NOMO-1 (cell line): ENCODE data around the gene TAF1.
"Not testable (repeated sequence)": the region's sequence is repeated elsewhere in the genome, so short reads cannot be mapped to it uniquely, and the experiment has no call there.

ENCODE experiments used
- DNase-seq, 2 experiments: peaks; one replicate each; lab custom pipeline; 2025; ENCODE audit not compliant: unreplicated experiment in 2 of 2; lab: John Stamatoyannopoulos, UW

The TAF1 gene

GRCh38 chrX:71416260-71416659 lies 50.1 kb downstream of the TAF1 start:
- DNase-seq = not testable (repeated sequence)

- no peak for DNase-seq
Measured at GRCh38 chrX:71420686-71421085, 54.5 kb downstream of the TAF1 start.

GRCh38 chrX:71432733-71433132 lies 66.6 kb downstream of the TAF1 start:
- DNase-seq = no peak

- DNase-seq = no peak
Measured at GRCh38 chrX:71438750-71439149, 72.6 kb downstream of the TAF1 start.

- no peak for DNase-seq
Measured at GRCh38 chrX:71439420-71439819, 73.3 kb downstream of the TAF1 start.

- no peak for DNase-seq
Measured at GRCh38 chrX:71439896-71440295, 73.7 kb downstream of the TAF1 start.

- DNase-seq = no peak
Measured at GRCh38 chrX:71440401-71440800, 74.2 kb downstream of the TAF1 start.

GRCh38 chrX:71441809-71442208 lies 75.7 kb downstream of the TAF1 start:
- not testable (repeated sequence) for DNase-seq

- DNase-seq = no peak
Measured at GRCh38 chrX:71450433-71451106, 84.4 kb downstream of the TAF1 start.

GRCh38 chrX:71451518-71451917 lies 85.4 kb downstream of the TAF1 start:
- not testable (repeated sequence) for DNase-seq

- DNase-seq = no peak
Measured at GRCh38 chrX:71453056-71453455, 86.9 kb downstream of the TAF1 start.

GRCh38 chrX:71454222-71454621 lies 88.1 kb downstream of the TAF1 start:
- DNase-seq = no peak

GRCh38 chrX:71458866-71459265 lies 92.7 kb downstream of the TAF1 start:
- DNase-seq = no peak

- no peak for DNase-seq
Measured at GRCh38 chrX:71464968-71465367, 98.8 kb downstream of the TAF1 start.

- no peak for DNase-seq
Measured at GRCh38 chrX:71466979-71467523, 100.9 kb downstream of the TAF1 start.

GRCh38 chrX:71475785-71476540 lies 109.8 kb downstream of the TAF1 start:
- peak; percentile 29 to 39 for DNase-seq

- peak in 1 of 2 experiments; percentile 8 for DNase-seq
Measured at GRCh38 chrX:71482228-71482958, 116.2 kb downstream of the TAF1 start.

GRCh38 chrX:71487814-71488213 lies 121.7 kb downstream of the TAF1 start:
- DNase-seq = no peak

- no peak for DNase-seq
Measured at GRCh38 chrX:71489540-71489939, 123.4 kb downstream of the TAF1 start.

GRCh38 chrX:71492231-71493065 lies 126.3 kb downstream of the TAF1 start:
- peak in 1 of 2 experiments; percentile 41 for DNase-seq
